Psoas muscle (tissue), 8 donors: ENCODE data around the gene CAMTA1. TPM values are rescaled to one million over a fixed set of nuclear protein-coding genes. Genes with fewer than 3 reads are reported as not detected.

Source experiments
- ATAC-seq, 4 donors: fragments of 200-7000 bp; cut with Tn5 transposase; one replicate each; pipeline ENCODE4 v1.9.1; 2020; ENCODE audit warnings: moderate library complexity in 3 of 4, mild to moderate bottlenecking in 2 of 4
- DNase-seq, 2 donors: peaks; one replicate each; pipeline ENCODE4 v3.0.0-alpha.2; 2020
- H3K27ac ChIP-seq: fragments of 200-600 bp; one replicate; pipeline ENCODE4 v1.8.0; 2022
- H3K27me3 ChIP-seq, 3 donors: fragments of 200-600 bp in 1 of 3; one replicate each; pipeline versions ENCODE4 v1.6.1 to v1.8.0; 2013 to 2022; ENCODE audit warnings: low read length in 2 of 3, mild to moderate bottlenecking in 2 of 3, moderate library complexity in 1 of 3; ENCODE audit not compliant: insufficient read depth in 3 of 3
- H3K36me3 ChIP-seq, 2 donors: fragments of 200-600 bp in 1 of 2; one replicate each; pipeline versions ENCODE4 v1.6.1 to v1.8.0; 2013 to 2022; ENCODE audit warnings: low read depth in 1 of 2, mild to moderate bottlenecking in 1 of 2, moderate library complexity in 1 of 2; ENCODE audit not compliant: insufficient read depth in 1 of 2
- H3K4me1 ChIP-seq: fragments of 200-600 bp; one replicate; pipeline ENCODE4 v1.8.0; 2022
- H3K4me3 ChIP-seq: fragments of 200-600 bp; one replicate; pipeline ENCODE4 v1.8.0; 2022; ENCODE audit warnings: mild to moderate bottlenecking
- H3K9me3 ChIP-seq: fragments of 200-600 bp; one replicate; pipeline ENCODE4 v1.8.0; 2022
- CTCF ChIP-seq: fragments of 200-600 bp; IDR thresholded peaks from one replicate; pipeline ENCODE4 v1.8.0; 2022; ENCODE audit warnings: antibody characterized with exemption
- WGBS, 3 donors: extraction: QIAGEN DNeasy Blood & Tissue Kit; methylation state at CpG; one replicate each; pipeline versions ENCODE4 v1.1.6 to v1.1.7; 2013; 5-methylcytosine and 5-hydroxymethylcytosine counted together
- intact Hi-C, 2 donors: fragments of 100-400 bp; cut with DNase I; formaldehyde crosslinking; loops; one replicate each; pipeline versions ENCODE4 v1.11.0 to v1.14.2; 2022
- polyA plus RNA-seq, 3 donors: library from polyadenylated mRNA; stranded (reverse); fragments of 200-250 nt; gene quantifications; one replicate each; pipeline ENCODE4 v1.2.3, GENCODE V29; 2013
- total RNA-seq, 4 donors: library from RNA; stranded (reverse); fragmentation: NEBNext Ultra II Directional in 2 of 4; extraction: Animal tissue kit (Norgen Biotek cat#: 25700) in 2 of 4; gene quantifications; one replicate each; pipeline versions ENCODE4 v1.2.1 to v1.2.4, GENCODE V29; 2021 to 2023
- donor health status: healthy with polysubstance abuse.
- donor health status: DM: no; HTN: no; CAD: no; lungs with moderate emphysema.
- donor health status: Bipolar disorder and iron deficiency.
- donor health status: healthy.
- donor health status: DM: yes; HTN: yes; CAD: no.
- donor health status: DM: no; HTN: no; CAD: no.
- donor health status: DM: no; HTN: no; CAD: no.
- donor health status: DM: yes; HTN: yes; CAD: no.

Gene CAMTA1
- total and polyA plus RNA-seq, 7 donors: 64.6 to 206 (median 76.5) TPM

- intact Hi-C loops: no loop called here
- Histone ChIP-seq H3K9me3 (no peaks in the 10 kb centered on the region), H3K27me3 (peaks cover 0 to 2% (median 0%) of the 10 kb centered on the region in 3 donors), H3K27ac (no peak overlapping the region), H3K36me3 (no peaks in the 10 kb centered on the region), H3K4me3 (no peak overlapping the region), H3K4me1 (peaks cover 6% of the 10 kb centered on the region)
- 88 to 93% (median 90%) methylated on average over 8 of the region's 8 CpGs for WGBS, 3 donors
- DNase-seq: no peak
- no peak for TF ChIP-seq CTCF
- ATAC-seq: no peak
These were observed 584.6 kb downstream of the CAMTA1 start for GRCh38 chr1:7369866-7370265.

- DNase-seq (no peak), ATAC-seq (no peak)
- no peak for TF ChIP-seq CTCF
- H3K36me3 ChIP-seq: no peaks in the 10 kb centered on the region
- no peak overlapping the region for H3K4me3 ChIP-seq
- H3K9me3 ChIP-seq: no peaks in the 10 kb centered on the region
- 83 to 89% (median 89%) methylated on average over 6 of the region's 6 CpGs for WGBS, 3 donors
- peaks cover 0 to 2% (median 0%) of the 10 kb centered on the region in 3 donors for H3K27me3 ChIP-seq
- no peak overlapping the region for H3K27ac ChIP-seq
- peaks cover 5% of the 10 kb centered on the region for H3K4me1 ChIP-seq
- intact Hi-C loops: no loop called here
These were observed 586.7 kb downstream of the CAMTA1 start for GRCh38 chr1:7371926-7372325.

GRCh38 chr1:7372477-7373120, 587.3 kb downstream of the CAMTA1 start:
- Histone ChIP-seq H3K27me3 (peaks cover 0 to 2% (median 0%) of the 10 kb centered on the region in 3 donors), H3K9me3 (no peaks in the 10 kb centered on the region), H3K4me1 (no peaks in the 10 kb centered on the region), H3K36me3 (no peaks in the 10 kb centered on the region), H3K27ac (no peak overlapping the region), H3K4me3 (no peak overlapping the region)
- no peak for DNase-seq
- ATAC-seq: no peak
- intact Hi-C loops: no loop called here
- WGBS, 3 donors: 93 to 96% (median 94%) methylated on average over 19 of the region's 19 CpGs
- TF ChIP-seq CTCF: no peak

GRCh38 chr1:7373251-7373650, 588.0 kb downstream of the CAMTA1 start:
- Histone ChIP-seq H3K4me3 (no peak overlapping the region), H3K36me3 (no peaks in the 10 kb centered on the region), H3K27ac (no peak overlapping the region), H3K27me3 (peaks cover 0 to 2% (median 0%) of the 10 kb centered on the region in 3 donors), H3K4me1 (no peaks in the 10 kb centered on the region), H3K9me3 (no peaks in the 10 kb centered on the region)
- DNase-seq (no peak), ATAC-seq (no peak)
- 84 to 87% (median 87%) methylated on average over 11 of the region's 11 CpGs for WGBS, 3 donors
- TF ChIP-seq CTCF: no peak
- intact Hi-C loops: no loop called here
